Fibroblast of lung (primary cell): ENCODE results near the gene CCM2. TPM values are rescaled to one million over a fixed set of nuclear protein-coding genes. Genes with fewer than 3 reads are reported as not detected.

Source experiments
- DNase-seq, 2 donors: peaks; one replicate each; pipeline versions ENCODE4 v3.0.0 to v3.0.0-alpha.2; 2010; ENCODE audit warnings: low read depth in 2 of 2
- H2AFZ ChIP-seq: 2 replicates; pipeline ENCODE4 v1.5.1; 2012; ENCODE audit warnings: low read length, control low read depth, inconsistent platforms
- H3K27ac ChIP-seq: 2 replicates; pipeline ENCODE4 v1.5.1; 2011; ENCODE audit warnings: low read length, control low read depth; ENCODE audit not compliant: insufficient read depth
- H3K27me3 ChIP-seq: 2 replicates; pipeline ENCODE4 v1.5.1; 2011; ENCODE audit warnings: mild to moderate bottlenecking, low read length; ENCODE audit not compliant: control insufficient read depth, insufficient read depth
- H3K36me3 ChIP-seq: 2 replicates; pipeline ENCODE4 v1.5.1; 2011; ENCODE audit warnings: low read length; ENCODE audit not compliant: control insufficient read depth, insufficient read depth
- H3K4me1 ChIP-seq: 2 replicates; pipeline ENCODE4 v1.5.1; 2011; ENCODE audit warnings: low read length; ENCODE audit not compliant: control insufficient read depth, insufficient read depth; ENCODE audit errors: extremely low read depth
- H3K4me2 ChIP-seq: 2 replicates; pipeline ENCODE4 v1.5.1; 2011; ENCODE audit warnings: low read length, control low read depth; ENCODE audit not compliant: insufficient read depth; ENCODE audit errors: extremely low read depth
- H3K4me3 ChIP-seq, 4 experiments: fragments of 200-600 bp in 1 of 4; sonication (generic) in 1 of 4; replicated peaks in 1 of 4; 2 replicates each; pipeline ENCODE4 v1.5.1; 2011 to 2016; ENCODE audit warnings: low read length in 4 of 4, low read depth in 3 of 4, mild to moderate bottlenecking in 3 of 4, control low read depth in 2 of 4, inconsistent platforms in 1 of 4, mixed read lengths in 1 of 4; ENCODE audit not compliant: insufficient read depth in 1 of 4; ENCODE audit errors: control extremely low read depth in 1 of 4
- H3K79me2 ChIP-seq: 2 replicates; pipeline ENCODE4 v1.5.1; 2012; ENCODE audit warnings: mild to moderate bottlenecking, low read length, inconsistent platforms; ENCODE audit not compliant: control insufficient read depth, insufficient read depth
- H3K9ac ChIP-seq: 2 replicates; pipeline ENCODE4 v1.5.1; 2011; ENCODE audit warnings: mild to moderate bottlenecking, low read length, control low read depth; ENCODE audit not compliant: insufficient read depth
- H3K9me3 ChIP-seq: 2 replicates; pipeline ENCODE4 v1.5.1; 2012; ENCODE audit warnings: low read depth, low read length; ENCODE audit not compliant: control insufficient read depth, insufficient read depth
- H4K20me1 ChIP-seq: 2 replicates; pipeline ENCODE4 v1.5.1; 2011; ENCODE audit warnings: low read length; ENCODE audit not compliant: control insufficient read depth, insufficient read depth; ENCODE audit errors: extremely low read depth
- CTCF ChIP-seq, 2 donors: IDR thresholded peaks in 1 of 2; conservative IDR thresholded peaks in 1 of 2; 1 replicate in 1 of 2; 2 replicates in 1 of 2; pipeline ENCODE4 v1.5.1; 2011 to 2012; ENCODE audit warnings: low read length in 2 of 2, control low read depth in 1 of 2, inconsistent platforms in 1 of 2, low read depth in 1 of 2, mild to moderate bottlenecking in 1 of 2
- EZH2 ChIP-seq: IDR thresholded peaks from 2 replicates; pipeline ENCODE4 v1.5.1; 2012; ENCODE audit warnings: low read length, control low read depth, mild to moderate bottlenecking; ENCODE audit errors: missing control alignments
- polyA plus RNA-seq, 2 donors: library from polyadenylated mRNA; depleted of rRNA in 1 of 2; stranded (reverse) in 1 of 2; unstranded in 1 of 2; fragments of >200 nt; gene quantifications; 2 replicates each; pipeline ENCODE4 v1.2.1, GENCODE V29; 2011 to 2012; ENCODE audit warnings: missing spikeins in 1 of 2
- total RNA-seq: library from RNA; depleted of rRNA; stranded (reverse); fragments of >200 nt; gene quantifications from 2 replicates; pipeline ENCODE4 v1.2.1, GENCODE V29; 2014

CCM2 gene
- total and polyA plus RNA-seq, 2 donors (not counting 1 experiment from before 2014, with no cell fraction given) = 27.8 to 52.4 TPM

- DNase-seq = no peak
- TF ChIP-seq CTCF (conservative IDR thresholded peaks at IDR 0.05 in 1 of 2, IDR thresholded peaks at IDR 0.05 in 1 of 2; ENCODE audit: low read depth in 1 of 2, low read length in 2 of 2) (no peak), EZH2 (no peak)
- no peaks in the 10 kb centered on the region for H4K20me1 ChIP-seq
Measured at GRCh38 chr7:45061806-45062425, 61.9 kb downstream of the CCM2 start.

GRCh38 chr7:45064047-45064725 is 64.2 kb downstream of the CCM2 start:
- Histone ChIP-seq H3K36me3 (peaks cover 8% of the 10 kb centered on the region), H3K4me1 (no peaks in the 10 kb centered on the region), H2AFZ (no peak overlapping the region), H4K20me1 (no peaks in the 10 kb centered on the region), H3K27me3 (no peaks in the 10 kb centered on the region), H3K4me2 (no peak overlapping the region), H3K27ac (no peak overlapping the region), H3K79me2 (no peaks in the 10 kb centered on the region), H3K9me3 (no peaks in the 10 kb centered on the region), H3K9ac (no peak overlapping the region), H3K4me3 (no peak overlapping the region)
- no peak for DNase-seq
- TF ChIP-seq EZH2 (no peak), CTCF (conservative IDR thresholded peaks at IDR 0.05 in 1 of 2, IDR thresholded peaks at IDR 0.05 in 1 of 2; ENCODE audit: low read depth in 1 of 2, low read length in 2 of 2) (no peak)

More at GRCh38 chr7:45061806-45062425, 61.9 kb downstream of the CCM2 start:
- no peak overlapping the region for H3K27ac ChIP-seq
- H3K79me2 ChIP-seq = peaks cover 4% of the 10 kb centered on the region
- no peak overlapping the region for H3K4me3 ChIP-seq
- H3K36me3 ChIP-seq = peaks cover 8% of the 10 kb centered on the region
- H3K4me2 ChIP-seq = no peak overlapping the region
- no peaks in the 10 kb centered on the region for H3K9me3 ChIP-seq
- H3K9ac ChIP-seq = no peak overlapping the region
- H2AFZ ChIP-seq = no peak overlapping the region
- no peaks in the 10 kb centered on the region for H3K4me1 ChIP-seq
- H3K27me3 ChIP-seq = no peaks in the 10 kb centered on the region

GRCh38 chr7:45065031-45065995 is 65.3 kb downstream of the CCM2 start:
- peaks cover 8% of the 10 kb centered on the region for H3K36me3 ChIP-seq
- no peak for TF ChIP-seq CTCF (conservative IDR thresholded peaks at IDR 0.05 in 1 of 2, IDR thresholded peaks at IDR 0.05 in 1 of 2; ENCODE audit: low read depth in 1 of 2, low read length in 2 of 2)
- no peak for TF ChIP-seq EZH2
- no peak overlapping the region for H3K27ac ChIP-seq
- no peaks in the 10 kb centered on the region for H3K4me1 ChIP-seq
- H3K9me3 ChIP-seq = no peaks in the 10 kb centered on the region
- no peaks in the 10 kb centered on the region for H4K20me1 ChIP-seq
- no peak overlapping the region for H2AFZ ChIP-seq
- no peaks in the 10 kb centered on the region for H3K27me3 ChIP-seq
- H3K4me3 ChIP-seq = no peak overlapping the region
- no peak overlapping the region for H3K4me2 ChIP-seq
- no peak overlapping the region for H3K9ac ChIP-seq
- no peaks in the 10 kb centered on the region for H3K79me2 ChIP-seq
- DNase-seq = no peak
